GM12873 (cell line): ENCODE data around the gene ARHGEF7.
A peak's percentile ranks its signal among the peaks of the same experiment; 100 is the strongest.

Source experiments
- CTCF ChIP-seq: IDR thresholded peaks from 2 replicates; pipeline ENCODE4 v1.5.1; 2012; ENCODE audit warnings: low read depth, mild to moderate bottlenecking, moderate library complexity, low read length, control low read depth; ENCODE audit not compliant: insufficient read depth; ENCODE audit errors: missing control alignments

Gene ARHGEF7

GRCh38 chr13:111115061-111115964 lies at the start of gene ARHGEF7:
Gene ARHGEF7, plus strand, starts transcription at chr13:111115310. Its CDS starts 217 bp downstream, at chr13:111115527.
- TF ChIP-seq CTCF = no peak

GRCh38 chr13:111065698-111066097 lies 49.4 kb upstream of the ARHGEF7 start:
- no peak for TF ChIP-seq CTCF

GRCh38 chr13:111066544-111066943 lies 48.6 kb upstream of the ARHGEF7 start:
- no peak for TF ChIP-seq CTCF

GRCh38 chr13:111068009-111068350 lies 47.1 kb upstream of the ARHGEF7 start:
- no peak for TF ChIP-seq CTCF

- peak; percentile 27 for TF ChIP-seq CTCF
Observed at GRCh38 chr13:111071120-111071519, 44.0 kb upstream of the ARHGEF7 start.

GRCh38 chr13:111074826-111075225 lies 40.3 kb upstream of the ARHGEF7 start:
- TF ChIP-seq CTCF = no peak

- TF ChIP-seq CTCF = no peak
Observed at GRCh38 chr13:111076155-111077013, 38.7 kb upstream of the ARHGEF7 start.
